Sigmoid colon (tissue), 7 donors: ENCODE measurements around the gene SUPT5H. TPM values are rescaled to one million over a fixed set of nuclear protein-coding genes. Genes with fewer than 3 reads are reported as not detected.

Source experiments
- DNase-seq: peaks from one replicate; pipeline ENCODE4 v3.0.0-alpha.2; 2019
- H3K27ac ChIP-seq, 4 donors: fragments of 200-600 bp; sonication (generic); one replicate each; pipeline ENCODE4 v1.5.1; 2016 to 2019; ENCODE audit warnings: mild to moderate bottlenecking in 1 of 4
- H3K27me3 ChIP-seq, 3 donors: fragments of 200-600 bp; sonication (generic); one replicate each; pipeline ENCODE4 v1.5.1; 2019; ENCODE audit warnings: mild to moderate bottlenecking in 1 of 3
- H3K36me3 ChIP-seq, 4 donors: fragments of 200-600 bp; sonication (generic); one replicate each; pipeline ENCODE4 v1.5.1; 2016 to 2019
- H3K4me1 ChIP-seq, 4 donors: fragments of 200-600 bp; sonication (generic); one replicate each; pipeline ENCODE4 v1.5.1; 2017 to 2019
- H3K4me3 ChIP-seq, 4 donors: fragments of 200-600 bp; sonication (generic); one replicate each; pipeline ENCODE4 v1.5.1; 2017 to 2019; ENCODE audit warnings: mild to moderate bottlenecking in 2 of 4, moderate library complexity in 1 of 4
- H3K9me3 ChIP-seq, 4 donors: fragments of 200-600 bp in 3 of 4; sonication (generic) in 3 of 4; one replicate each; pipeline versions ENCODE4 v1.5.1 to v1.6.1; 2013 to 2019
- CTCF ChIP-seq, 4 experiments: fragments of 450-650 bp in 3 of 4; fragments of 200-600 bp in 1 of 4; IDR thresholded peaks; one replicate each; pipeline ENCODE4 v1.5.1; 2016 to 2019; ENCODE audit warnings: antibody characterized with exemption in 4 of 4, mild to moderate bottlenecking in 3 of 4, moderate library complexity in 2 of 4
- EP300 ChIP-seq, 4 donors: sonication (generic); formaldehyde crosslinking; IDR thresholded peaks; one replicate each; pipeline ENCODE4 v1.6.1; 2017; ENCODE audit warnings: antibody characterized with exemption in 4 of 4
- POLR2A ChIP-seq, 2 donors: fragments of 450-650 bp; IDR thresholded peaks; one replicate each; pipeline ENCODE4 v1.6.1; 2016; ENCODE audit warnings: antibody characterized with exemption in 2 of 2, mild to moderate bottlenecking in 2 of 2, moderate library complexity in 2 of 2
- POLR2AphosphoS5 ChIP-seq, 4 donors: sonication (generic); formaldehyde crosslinking; IDR thresholded peaks; one replicate each; pipeline ENCODE4 v1.6.1; 2017; ENCODE audit warnings: antibody characterized with exemption in 4 of 4
- WGBS, 2 donors: extraction: QIAGEN DNeasy Blood & Tissue Kit; methylation state at CpG; one replicate each; pipeline ENCODE4 v1.1.7; 2013; 5-methylcytosine and 5-hydroxymethylcytosine counted together
- intact Hi-C: fragments of 100-400 bp; cut with DNase I; formaldehyde crosslinking; loops from one replicate; pipeline ENCODE4 v1.15.1; 2023
- polyA plus RNA-seq, 3 donors: library from polyadenylated mRNA; stranded (reverse); fragments of 200-250 nt; gene quantifications; one replicate each; pipeline ENCODE4 v1.2.3, GENCODE V29; 2013
- total RNA-seq, 4 donors: library from RNA; depleted of rRNA; stranded (reverse); fragments of >200 nt; gene quantifications; one replicate each; pipeline ENCODE4 v1.1.0, GENCODE V29; 2016
- donor health status: healthy with polysubstance abuse.
- donor health status: Bipolar disorder and iron deficiency.
- donor health status: healthy.

SUPT5H gene
- total and polyA plus RNA-seq, 7 donors: 52.3 to 112 (median 77.1) TPM

- H3K4me1 ChIP-seq: peaks cover 0 to 67% (median 57%) of the 10 kb centered on the region in 4 donors
- 0 to 2% methylated on average over 59 of the region's 59 CpGs for WGBS, 2 donors
- intact Hi-C loops: loop anchor here (1.0 to 10.0 kb wide), 3 partner anchors 10 to 1312 kb away; partner anchors contain the start of genes COQ8B, ITPKC and PLEKHG2
Observed at GRCh38 chr19:39402346-39403300, 42.8 kb upstream of the SUPT5H start.

GRCh38 chr19:39403331-39404312, 41.8 kb upstream of the SUPT5H start:
- DNase-seq: peak; percentile 100
- intact Hi-C loops: loop anchor here (1.0 to 10.0 kb wide), 3 partner anchors 9 to 1311 kb away; partner anchors contain the start of genes COQ8B, ITPKC and PLEKHG2
- Histone ChIP-seq H3K9me3 (no peaks in the 10 kb centered on the region), H3K4me3 (peak overlapping the region; percentile 50 to 61 (median 59)), H3K27ac (peak overlapping the region; percentile 100), H3K36me3 (peaks cover 11 to 18% (median 15%) of the 10 kb centered on the region in 4 donors), H3K4me1 (peaks cover 0 to 57% (median 47%) of the 10 kb centered on the region in 4 donors), H3K27me3 (no peaks in the 10 kb centered on the region)
- WGBS, 2 donors: 2 to 3% methylated on average over 43 of the region's 43 CpGs
- peak; percentile 89 to 98 (median 93) for TF ChIP-seq POLR2AphosphoS5 (IDR thresholded peaks at IDR 0.05)
- TF ChIP-seq EP300 (IDR thresholded peaks at IDR 0.05): peak; percentile 92 to 99 (median 96)
- TF ChIP-seq CTCF (IDR thresholded peaks at IDR 0.05): no peak
- TF ChIP-seq POLR2A (IDR thresholded peaks at IDR 0.05): peak; percentile 63 to 71

More at GRCh38 chr19:39402346-39403300, 42.8 kb upstream of the SUPT5H start:
- peak; percentile 97 for DNase-seq
- Histone ChIP-seq H3K36me3 (peaks cover 1 to 8% (median 5%) of the 10 kb centered on the region in 4 donors), H3K4me3 (peak overlapping the region; percentile 50 to 61 (median 59)), H3K27ac (peak overlapping the region; percentile 100), H3K27me3 (no peaks in the 10 kb centered on the region), H3K9me3 (no peaks in the 10 kb centered on the region)
- no peak for TF ChIP-seq CTCF (IDR thresholded peaks at IDR 0.05)
- peak; percentile 57 to 91 (median 84) for TF ChIP-seq POLR2AphosphoS5 (IDR thresholded peaks at IDR 0.05)
- TF ChIP-seq EP300 (IDR thresholded peaks at IDR 0.05): peak in 2 of 4 donors; percentile 72 to 89
- TF ChIP-seq POLR2A (IDR thresholded peaks at IDR 0.05): peak in 1 of 2 donors; percentile 43

GRCh38 chr19:39405261-39405957, 40.0 kb upstream of the SUPT5H start:
- Histone ChIP-seq H3K9me3 (no peaks in the 10 kb centered on the region), H3K4me3 (peak overlapping the region; percentile 76 to 99 (median 90)), H3K27me3 (no peaks in the 10 kb centered on the region), H3K4me1 (peaks cover 0 to 58% (median 46%) of the 10 kb centered on the region in 4 donors), H3K27ac (peak overlapping the region; percentile 100), H3K36me3 (peaks cover 12 to 22% (median 17%) of the 10 kb centered on the region in 4 donors)
- TF ChIP-seq EP300 (IDR thresholded peaks at IDR 0.05) (no peak), POLR2A (IDR thresholded peaks at IDR 0.05) (no peak), POLR2AphosphoS5 (IDR thresholded peaks at IDR 0.05) (no peak), CTCF (IDR thresholded peaks at IDR 0.05) (no peak)
- WGBS, 2 donors: 83 to 93% methylated on average over 17 of the region's 17 CpGs
- intact Hi-C loops: loop anchor here (10.0 kb wide), 2 partner anchors 751 to 1309 kb away; partner anchors contain the start of genes COQ8B and ITPKC
- no peak for DNase-seq
